Neutrophil (primary cell): ENCODE measurements around the gene ARAF.

Experiments
- H3K27ac ChIP-seq: fragments of 200-600 bp; sonication (generic); 2 replicates; pipeline ENCODE4 v1.5.1; 2016; ENCODE audit warnings: mild to moderate bottlenecking, moderate library complexity
- H3K27me3 ChIP-seq: fragments of 200-600 bp; sonication (generic); 2 replicates; pipeline ENCODE4 v1.6.0; 2016; ENCODE audit warnings: mild to moderate bottlenecking
- H3K36me3 ChIP-seq: fragments of 200-600 bp; sonication (generic); 2 replicates; pipeline ENCODE4 v1.5.1; 2017
- H3K4me1 ChIP-seq, 2 experiments: fragments of 200-600 bp in 1 of 2; sonication (generic) in 1 of 2; 1 replicate in 1 of 2; 2 replicates in 1 of 2; pipeline versions ENCODE4 v1.5.1 to v1.6.1; 2013 to 2016; ENCODE audit warnings: low read depth in 1 of 2, low read length in 1 of 2, mild to moderate bottlenecking in 1 of 2, moderate library complexity in 1 of 2; ENCODE audit not compliant: control insufficient read depth in 1 of 2, insufficient read depth in 1 of 2
- H3K4me3 ChIP-seq, 2 experiments: fragments of 200-600 bp in 1 of 2; sonication (generic) in 1 of 2; 1 replicate in 1 of 2; 2 replicates in 1 of 2; pipeline ENCODE4 v1.5.1; 2013 to 2016; ENCODE audit warnings: low read depth in 1 of 2, low read length in 1 of 2, mild to moderate bottlenecking in 1 of 2, moderate library complexity in 1 of 2
- H3K9me3 ChIP-seq: fragments of 200-600 bp; sonication (generic); 2 replicates; pipeline ENCODE4 v1.5.1; 2016
- CTCF ChIP-seq: fragments of 200-600 bp; sonication (generic); IDR thresholded peaks from 2 replicates; pipeline ENCODE4 v1.5.1; 2016; ENCODE audit warnings: antibody characterized with exemption

ARAF gene

DNA sequence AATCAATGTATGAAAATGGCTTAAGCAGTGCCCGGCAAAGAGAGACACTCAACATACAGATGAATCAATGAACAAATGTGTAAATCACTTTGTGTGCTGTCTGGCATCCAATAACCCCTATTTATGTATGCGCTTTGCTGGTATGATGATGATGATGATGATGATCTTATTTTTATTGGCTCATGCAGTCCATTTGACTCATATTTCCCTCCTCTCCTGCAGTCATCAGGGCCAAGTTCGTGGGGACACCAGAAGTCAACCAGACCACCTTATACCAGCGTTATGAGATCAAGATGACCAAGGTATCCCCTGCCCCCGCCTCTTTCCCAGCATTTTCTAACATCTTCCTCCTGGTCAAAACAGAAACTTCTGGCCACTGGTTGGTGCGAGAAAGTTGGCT lies 23.7 kb downstream of the ARAF start:
- no peaks in the 10 kb centered on the region for H3K27me3 ChIP-seq
- no peaks in the 10 kb centered on the region for H3K9me3 ChIP-seq
- H3K27ac ChIP-seq, result no peak overlapping the region
- H3K36me3 ChIP-seq, result no peaks in the 10 kb centered on the region
- no peak overlapping the region for H3K4me3 ChIP-seq
- no peak for TF ChIP-seq CTCF
- H3K4me1 ChIP-seq, result peaks cover 7 to 15% of the 10 kb centered on the region in 2 experiments

GRCh38 chrX:47585273-47585672 lies 24.3 kb downstream of the ARAF start:
- no peak for TF ChIP-seq CTCF
- no peaks in the 10 kb centered on the region for H3K36me3 ChIP-seq
- no peaks in the 10 kb centered on the region for H3K9me3 ChIP-seq
- H3K27ac ChIP-seq, result no peak overlapping the region
- H3K4me3 ChIP-seq, result no peak overlapping the region
- H3K4me1 ChIP-seq, result peaks cover 7 to 12% of the 10 kb centered on the region in 2 experiments
- no peaks in the 10 kb centered on the region for H3K27me3 ChIP-seq

DNA sequence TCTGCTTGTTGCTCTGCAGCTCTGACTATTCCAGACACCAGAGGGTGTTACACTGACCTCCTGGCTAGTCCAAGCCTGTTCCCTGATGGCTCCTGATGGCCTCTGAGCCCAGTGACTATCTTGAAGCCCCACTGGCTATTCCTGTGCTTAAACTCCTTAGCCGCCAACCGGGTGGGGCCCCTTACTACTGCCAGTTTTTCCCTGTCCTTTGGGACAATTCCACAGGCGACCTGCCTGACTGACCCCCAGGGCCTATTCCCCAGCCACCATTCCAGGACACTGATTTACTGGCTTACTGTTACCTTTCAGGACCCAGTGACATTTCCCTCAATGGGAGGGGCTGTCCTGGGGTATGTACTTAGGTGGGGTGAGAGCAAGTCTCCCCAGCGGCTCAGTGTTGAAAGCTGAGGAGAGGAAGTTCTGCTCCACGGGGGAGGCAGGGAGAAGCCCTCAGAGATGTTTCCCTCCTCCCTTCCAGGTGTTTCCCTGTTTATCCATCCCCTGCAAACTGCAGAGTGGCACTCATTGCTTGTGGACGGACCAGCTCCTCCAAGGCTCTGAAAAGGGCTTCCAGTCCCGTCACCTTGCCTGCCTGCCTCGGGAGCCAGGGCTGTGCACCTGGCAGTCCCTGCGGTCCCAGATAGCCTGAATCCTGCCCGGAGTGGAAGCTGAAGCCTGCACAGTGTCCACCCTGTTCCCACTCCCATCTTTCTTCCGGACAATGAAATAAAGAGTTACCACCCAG lies 25.2 kb downstream of the ARAF start:
- no peak for TF ChIP-seq CTCF
- H3K27ac ChIP-seq, result no peak overlapping the region
- H3K9me3 ChIP-seq, result no peaks in the 10 kb centered on the region
- H3K4me1 ChIP-seq, result peaks cover 7 to 12% of the 10 kb centered on the region in 2 experiments
- no peaks in the 10 kb centered on the region for H3K27me3 ChIP-seq
- H3K36me3 ChIP-seq, result no peaks in the 10 kb centered on the region
- H3K4me3 ChIP-seq, result no peak overlapping the region

DNA sequence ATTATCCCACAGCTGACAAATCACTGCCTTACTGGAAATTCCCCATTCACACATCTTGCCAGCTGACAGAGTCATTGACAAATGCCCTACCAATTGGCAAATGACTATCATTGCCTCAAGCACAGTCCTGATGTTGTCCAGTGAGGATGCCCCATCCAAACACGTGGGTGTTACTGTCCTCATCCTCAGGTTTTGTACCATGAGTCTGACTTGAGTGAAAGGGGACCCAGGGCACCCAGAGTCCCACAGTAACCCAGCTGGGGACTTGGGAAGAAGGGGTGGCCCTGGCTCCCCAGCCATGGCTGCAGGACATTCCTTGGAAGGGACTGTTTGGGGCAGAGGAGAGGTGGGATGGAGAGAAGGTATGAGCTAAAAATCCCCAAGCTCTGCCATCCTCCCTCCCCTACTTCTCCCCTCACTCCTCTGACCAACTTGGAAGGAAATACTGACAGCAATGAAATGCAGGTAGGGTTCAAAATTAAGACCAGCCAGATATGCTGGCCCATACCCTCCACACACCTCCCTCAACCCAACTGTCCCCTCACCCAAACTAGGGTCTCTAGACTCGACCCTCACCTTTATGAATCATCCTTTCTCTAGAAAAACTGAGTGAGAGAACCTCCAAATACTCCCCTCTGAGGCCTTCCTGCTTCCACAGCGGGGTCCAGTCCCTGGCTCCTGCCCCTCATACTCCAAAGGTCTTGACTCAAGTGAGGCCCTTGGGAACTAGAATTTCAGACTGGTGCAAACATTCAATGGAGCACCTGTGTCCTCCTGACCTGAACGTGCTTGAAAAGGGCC lies 26.3 kb downstream of the ARAF start:
- H3K36me3 ChIP-seq, result no peaks in the 10 kb centered on the region
- no peak overlapping the region for H3K27ac ChIP-seq
- H3K4me3 ChIP-seq, result no peak overlapping the region
- TF ChIP-seq CTCF, result no peak
- H3K4me1 ChIP-seq, result peaks cover 0 to 2% of the 10 kb centered on the region in 2 experiments
- H3K9me3 ChIP-seq, result no peaks in the 10 kb centered on the region
- no peaks in the 10 kb centered on the region for H3K27me3 ChIP-seq

DNA sequence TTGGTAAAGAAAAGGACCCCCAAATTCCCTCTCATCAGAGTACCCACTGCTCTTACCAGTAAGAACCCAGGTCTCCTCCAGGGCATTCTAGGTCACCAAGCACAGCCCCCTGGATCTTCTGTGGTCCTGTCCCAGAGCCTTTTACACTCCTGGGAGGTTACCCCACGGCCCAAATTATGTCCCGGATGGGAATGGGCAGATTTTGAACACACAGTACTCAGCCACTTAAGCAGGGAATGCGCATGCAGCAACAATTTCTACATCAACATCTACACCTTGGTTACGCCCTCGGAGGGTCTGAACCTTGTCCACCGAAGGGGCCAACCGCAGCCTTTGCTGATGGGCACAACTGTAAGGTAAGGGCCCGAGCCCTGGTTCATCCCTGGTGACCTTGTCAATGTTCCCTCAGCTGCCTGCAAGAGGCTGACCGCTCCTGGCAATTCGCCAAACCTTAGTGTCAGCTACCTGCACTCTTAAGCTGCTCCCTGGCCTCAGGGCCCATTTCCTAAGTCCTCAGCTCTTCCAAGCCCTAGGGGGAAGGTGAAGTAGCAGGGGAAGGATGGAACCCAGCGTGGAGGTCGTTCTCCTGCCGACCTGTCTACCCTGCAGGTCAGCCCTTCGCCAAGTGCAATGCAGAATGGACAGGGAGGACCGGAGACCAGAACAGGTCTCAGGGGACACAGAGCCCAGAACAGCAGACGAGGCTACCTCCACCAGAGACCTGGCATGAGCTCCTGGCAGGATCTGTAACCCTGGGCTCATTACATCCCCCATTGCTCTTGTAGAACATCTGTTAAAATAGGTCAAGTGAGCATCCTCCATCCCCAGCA lies 27.1 kb downstream of the ARAF start:
- TF ChIP-seq CTCF, result no peak
- Histone ChIP-seq H3K9me3 (no peaks in the 10 kb centered on the region), H3K4me3 (no peak overlapping the region), H3K36me3 (no peaks in the 10 kb centered on the region), H3K27me3 (no peaks in the 10 kb centered on the region), H3K27ac (no peak overlapping the region), H3K4me1 (no peaks in the 10 kb centered on the region)
